HepG2 (cell line): ENCODE results near the gene TRAP1. TPM values are rescaled to one million over a fixed set of nuclear protein-coding genes. Genes with fewer than 3 reads are reported as not detected.

Source experiments
- ATAC-seq: fragments of 200-7000 bp; cut with Tn5 transposase; 3 replicates; pipeline ENCODE4 v1.9.1; 2020; ENCODE audit warnings: mild to moderate bottlenecking, moderate library complexity
- BruUV-seq: library from RNA; stranded (reverse); fragments of 400-500 nt; replicated peaks from 2 replicates; lab custom pipeline; 2021; lab: Mats Ljungman, UMichigan
- CTCF ChIA-PET: fragments of 300-600 bp; formaldehyde crosslinking; extraction: SDS; loops from one replicate; lab custom pipeline; 2021; ENCODE audit warnings: low total read pairs, inconsistent platforms, low intra/inter-chr PET ratio; lab: Yijun Ruan, JAX
- POLR2A ChIA-PET: fragments of 350-600 bp; sonication (Branson Sonifier 250); formaldehyde crosslinking; loops from one replicate; lab custom pipeline; 2020; ENCODE audit warnings: antibody characterized with exemption, inconsistent platforms; lab: Yijun Ruan, JAX
- DNase-seq: peaks from one replicate; pipeline ENCODE4 v3.0.0-alpha.2; 2015; ENCODE audit warnings: low spot score
- FAIRE-seq: peaks from 3 replicates; lab custom pipeline; 2011; peaks lifted over from hg19 to GRCh38; lab: Jason Lieb, UNC
- H2AFZ ChIP-seq: one replicate; pipeline ENCODE4 v1.6.1; 2011; ENCODE audit warnings: low read length, inconsistent platforms
- H3K27ac ChIP-seq: fragments of 300-600 bp; 3 replicates; pipeline ENCODE4 v1.8.0; 2011; ENCODE audit warnings: mixed run types, mild to moderate bottlenecking, mixed read lengths, low read length, inconsistent platforms; ENCODE audit not compliant: insufficient read depth; ENCODE audit errors: extremely low read length
- H3K27me3 ChIP-seq, 2 experiments: fragments of 200-600 bp in 1 of 2; 2 replicates in 1 of 2; 3 replicates in 1 of 2; pipeline versions ENCODE4 v1.6.0 to v1.8.0; 2011; ENCODE audit warnings: low read length in 2 of 2, mild to moderate bottlenecking in 2 of 2, moderate library complexity in 2 of 2, inconsistent platforms in 1 of 2; ENCODE audit not compliant: insufficient read depth in 2 of 2, control insufficient read depth in 1 of 2
- H3K36me3 ChIP-seq, 2 experiments: fragments of 200-600 bp in 1 of 2; replicated peaks in 1 of 2; 2 replicates in 1 of 2; 3 replicates in 1 of 2; pipeline versions ENCODE4 v1.5.1 to v1.8.0; 2011; ENCODE audit warnings: low read length in 2 of 2, inconsistent platforms in 1 of 2; ENCODE audit not compliant: insufficient read depth in 2 of 2, control insufficient read depth in 1 of 2
- H3K4me1 ChIP-seq: 2 replicates; pipeline ENCODE4 v1.5.1; 2012; ENCODE audit warnings: low read length, inconsistent platforms; ENCODE audit not compliant: insufficient read depth
- H3K4me2 ChIP-seq: 2 replicates; pipeline ENCODE4 v1.6.0; 2011; ENCODE audit warnings: low read depth, low read length, inconsistent platforms
- H3K4me3 ChIP-seq, 3 experiments: fragments of 200-600 bp in 1 of 3; sonication (generic), shearing (Covaris generic) in 1 of 3; replicated peaks in 1 of 3; 2 replicates each; pipeline ENCODE4 v1.5.1; 2011 to 2016; ENCODE audit warnings: low read length in 3 of 3, inconsistent platforms in 2 of 3, low read depth in 2 of 3, mild to moderate bottlenecking in 2 of 3, control low read depth in 1 of 3, mixed read lengths in 1 of 3; ENCODE audit not compliant: insufficient read depth in 1 of 3
- H3K79me2 ChIP-seq: one replicate; pipeline ENCODE4 v1.6.1; 2011; ENCODE audit warnings: low read length, inconsistent platforms; ENCODE audit not compliant: insufficient read depth
- H3K9ac ChIP-seq: 2 replicates; pipeline ENCODE4 v1.6.0; 2011; ENCODE audit warnings: mild to moderate bottlenecking, low read depth, low read length, inconsistent platforms; ENCODE audit not compliant: insufficient read depth
- H3K9me3 ChIP-seq: 2 replicates; pipeline ENCODE4 v1.5.1; 2012; ENCODE audit warnings: mild to moderate bottlenecking, low read length
- H4K20me1 ChIP-seq: 2 replicates; pipeline ENCODE4 v1.6.0; 2011; ENCODE audit warnings: inconsistent platforms, mild to moderate bottlenecking, low read length, moderate library complexity; ENCODE audit not compliant: insufficient read depth
- CBFB ChIP-seq: sonication (generic); formaldehyde crosslinking; IDR thresholded peaks from 2 replicates; pipeline ENCODE4 v1.4.0; 2020; ENCODE audit warnings: missing genetic modification reagents
- CREB1 ChIP-seq, 2 experiments: fragments of 450-650 bp in 1 of 2; IDR thresholded peaks; 2 replicates each; pipeline ENCODE4 v1.6.1; 2016 to 2017; ENCODE audit warnings: control low read depth in 1 of 2, mild to moderate bottlenecking in 1 of 2, missing compliant biosample characterization in 1 of 2, missing genetic modification characterization in 1 of 2
- DNMT1 ChIP-seq: sonication (generic); formaldehyde crosslinking; IDR thresholded peaks from 2 replicates; pipeline ENCODE4 v1.5.1; 2020; ENCODE audit warnings: mild to moderate bottlenecking, missing genetic modification reagents
- GFI1 ChIP-seq: sonication (generic); formaldehyde crosslinking; IDR thresholded peaks from 2 replicates; pipeline ENCODE4 v1.5.0; 2020; ENCODE audit warnings: missing genetic modification reagents, mild to moderate bottlenecking, borderline replicate concordance
- SAFB2 ChIP-seq: sonication (generic); formaldehyde crosslinking; IDR thresholded peaks from 2 replicates; pipeline ENCODE4 v1.5.1; 2020; ENCODE audit warnings: missing genetic modification reagents, low read depth, mild to moderate bottlenecking, borderline replicate concordance
- ZNF292 ChIP-seq: sonication (generic); formaldehyde crosslinking; IDR thresholded peaks from 2 replicates; pipeline ENCODE4 v1.8.1; 2022; ENCODE audit warnings: mild to moderate bottlenecking, low read depth, missing genetic modification reagents, borderline replicate concordance
- ZNF337 ChIP-seq: sonication (generic); formaldehyde crosslinking; IDR thresholded peaks from 2 replicates; pipeline ENCODE4 v1.5.1; 2020; ENCODE audit warnings: missing genetic modification reagents, low read depth, mild to moderate bottlenecking, borderline replicate concordance
- ZNF792 ChIP-seq: IDR thresholded peaks from 2 replicates; pipeline ENCODE4 v1.6.1; 2016
- WGBS: methylation state at CpG from one replicate; pipeline ENCODE4 v1.1.6; 2017; ENCODE audit warnings: low lambda C conversion rate; 5-methylcytosine and 5-hydroxymethylcytosine counted together
- in situ Hi-C: cut with HindIII; loops from 2 replicates; pipeline ENCODE4 v1.10.0; 2017; ENCODE audit warnings: low pct_unique_long_range_greater_than_20kb; ENCODE audit not compliant: extremely low pct_ligation_motif_present
- intact Hi-C: fragments of 100-400 bp; cut with micrococcal nuclease; formaldehyde crosslinking; loops from one replicate; pipeline ENCODE4 v1.10.0; 2022; ENCODE audit not compliant: unreplicated experiment
- polyA plus RNA-seq, 8 experiments: library from polyadenylated mRNA; depleted of rRNA in 3 of 8; stranded (reverse) in 7 of 8; unstranded in 1 of 8; fragments of >200 nt; fragmentation: Illumina TruSeq in 4 of 8; extraction: Trizol in 4 of 8; gene quantifications; 2 replicates each; pipeline versions ENCODE4 v1.2.1 to v1.2.3, GENCODE V29; 2011 to 2016; ENCODE audit warnings: low read depth in 4 of 8, missing spikeins in 1 of 8, mixed read lengths in 1 of 8; ENCODE audit not compliant: insufficient read depth in 1 of 8
- total RNA-seq, 5 experiments: library from RNA; depleted of rRNA; stranded (reverse); fragments of >200 nt; fragmentation: Illumina TruSeq; extraction: Trizol; gene quantifications; 2 replicates each; pipeline ENCODE4 v1.2.3, GENCODE V29; 2016; ENCODE audit warnings: low read depth in 1 of 5
- TF ChIP-seq, protein P1 (sequence below): sonication (generic); formaldehyde crosslinking; IDR thresholded peaks from 2 replicates; pipeline ENCODE4 v1.5.1; 2020; ENCODE audit warnings: mild to moderate bottlenecking, missing genetic modification reagents, moderate library complexity
- TF ChIP-seq, protein P2 (sequence below): sonication (generic); formaldehyde crosslinking; IDR thresholded peaks from 2 replicates; pipeline ENCODE4 v1.4.0; 2020; ENCODE audit warnings: missing genetic modification reagents
- TF ChIP-seq, protein P3 (sequence below): IDR thresholded peaks from 2 replicates; pipeline ENCODE4 v1.6.1; 2016

TRAP1 gene
- total and polyA plus RNA-seq, 2 of the 13 experiments (the other 11 are each of a cell fraction or from before 2014, with no cell fraction given): 127 to 240 TPM

DNA sequence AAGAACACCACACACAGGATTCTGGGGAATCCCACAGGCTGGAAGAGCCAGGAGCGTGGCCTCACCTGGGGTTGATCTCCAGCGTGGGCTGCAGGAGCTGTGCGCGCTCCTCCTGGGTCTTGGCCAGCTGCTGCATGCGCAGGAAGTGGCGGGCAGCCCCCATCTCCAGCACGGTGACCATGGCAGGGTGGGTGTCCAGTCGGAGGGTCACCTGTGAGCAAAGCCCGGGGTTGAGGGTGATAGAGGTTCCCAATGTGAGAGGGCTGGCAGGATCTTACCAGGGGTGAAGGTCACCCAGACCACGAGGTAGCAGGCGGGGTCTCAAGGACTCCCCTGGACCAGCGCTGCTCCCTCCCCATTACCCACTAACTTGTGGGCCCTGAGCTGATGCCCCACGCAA, 55.4 kb downstream of the TRAP1 start:
- TF ChIP-seq CBFB (CRISPR knock-in tag) (no peak), ZNF792 (CRISPR knock-in tag) (no peak), SAFB2 (CRISPR knock-in tag) (no peak), ZNF337 (CRISPR knock-in tag) (no peak), ZNF292 (CRISPR knock-in tag) (no peak), DNMT1 (CRISPR knock-in tag) (no peak), CREB1 (IDR thresholded peaks at IDR 0.05) (no peak), CREB1 (CRISPR knock-in tag; IDR thresholded peaks at IDR 0.05) (no peak), GFI1 (CRISPR knock-in tag) (no peak)
- TF ChIP-seq, protein P1, sequence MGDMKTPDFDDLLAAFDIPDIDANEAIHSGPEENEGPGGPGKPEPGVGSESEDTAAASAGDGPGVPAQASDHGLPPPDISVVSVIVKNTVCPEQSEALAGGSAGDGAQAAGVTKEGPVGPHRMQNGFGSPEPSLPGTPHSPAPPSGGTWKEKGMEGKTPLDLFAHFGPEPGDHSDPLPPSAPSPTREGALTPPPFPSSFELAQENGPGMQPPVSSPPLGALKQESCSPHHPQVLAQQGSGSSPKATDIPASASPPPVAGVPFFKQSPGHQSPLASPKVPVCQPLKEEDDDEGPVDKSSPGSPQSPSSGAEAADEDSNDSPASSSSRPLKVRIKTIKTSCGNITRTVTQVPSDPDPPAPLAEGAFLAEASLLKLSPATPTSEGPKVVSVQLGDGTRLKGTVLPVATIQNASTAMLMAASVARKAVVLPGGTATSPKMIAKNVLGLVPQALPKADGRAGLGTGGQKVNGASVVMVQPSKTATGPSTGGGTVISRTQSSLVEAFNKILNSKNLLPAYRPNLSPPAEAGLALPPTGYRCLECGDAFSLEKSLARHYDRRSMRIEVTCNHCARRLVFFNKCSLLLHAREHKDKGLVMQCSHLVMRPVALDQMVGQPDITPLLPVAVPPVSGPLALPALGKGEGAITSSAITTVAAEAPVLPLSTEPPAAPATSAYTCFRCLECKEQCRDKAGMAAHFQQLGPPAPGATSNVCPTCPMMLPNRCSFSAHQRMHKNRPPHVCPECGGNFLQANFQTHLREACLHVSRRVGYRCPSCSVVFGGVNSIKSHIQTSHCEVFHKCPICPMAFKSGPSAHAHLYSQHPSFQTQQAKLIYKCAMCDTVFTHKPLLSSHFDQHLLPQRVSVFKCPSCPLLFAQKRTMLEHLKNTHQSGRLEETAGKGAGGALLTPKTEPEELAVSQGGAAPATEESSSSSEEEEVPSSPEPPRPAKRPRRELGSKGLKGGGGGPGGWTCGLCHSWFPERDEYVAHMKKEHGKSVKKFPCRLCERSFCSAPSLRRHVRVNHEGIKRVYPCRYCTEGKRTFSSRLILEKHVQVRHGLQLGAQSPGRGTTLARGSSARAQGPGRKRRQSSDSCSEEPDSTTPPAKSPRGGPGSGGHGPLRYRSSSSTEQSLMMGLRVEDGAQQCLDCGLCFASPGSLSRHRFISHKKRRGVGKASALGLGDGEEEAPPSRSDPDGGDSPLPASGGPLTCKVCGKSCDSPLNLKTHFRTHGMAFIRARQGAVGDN (CRISPR knock-in tag): no peak
- TF ChIP-seq, protein P2, sequence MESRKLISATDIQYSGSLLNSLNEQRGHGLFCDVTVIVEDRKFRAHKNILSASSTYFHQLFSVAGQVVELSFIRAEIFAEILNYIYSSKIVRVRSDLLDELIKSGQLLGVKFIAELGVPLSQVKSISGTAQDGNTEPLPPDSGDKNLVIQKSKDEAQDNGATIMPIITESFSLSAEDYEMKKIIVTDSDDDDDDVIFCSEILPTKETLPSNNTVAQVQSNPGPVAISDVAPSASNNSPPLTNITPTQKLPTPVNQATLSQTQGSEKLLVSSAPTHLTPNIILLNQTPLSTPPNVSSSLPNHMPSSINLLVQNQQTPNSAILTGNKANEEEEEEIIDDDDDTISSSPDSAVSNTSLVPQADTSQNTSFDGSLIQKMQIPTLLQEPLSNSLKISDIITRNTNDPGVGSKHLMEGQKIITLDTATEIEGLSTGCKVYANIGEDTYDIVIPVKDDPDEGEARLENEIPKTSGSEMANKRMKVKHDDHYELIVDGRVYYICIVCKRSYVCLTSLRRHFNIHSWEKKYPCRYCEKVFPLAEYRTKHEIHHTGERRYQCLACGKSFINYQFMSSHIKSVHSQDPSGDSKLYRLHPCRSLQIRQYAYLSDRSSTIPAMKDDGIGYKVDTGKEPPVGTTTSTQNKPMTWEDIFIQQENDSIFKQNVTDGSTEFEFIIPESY (CRISPR knock-in tag): no peak
- TF ChIP-seq, protein P3, sequence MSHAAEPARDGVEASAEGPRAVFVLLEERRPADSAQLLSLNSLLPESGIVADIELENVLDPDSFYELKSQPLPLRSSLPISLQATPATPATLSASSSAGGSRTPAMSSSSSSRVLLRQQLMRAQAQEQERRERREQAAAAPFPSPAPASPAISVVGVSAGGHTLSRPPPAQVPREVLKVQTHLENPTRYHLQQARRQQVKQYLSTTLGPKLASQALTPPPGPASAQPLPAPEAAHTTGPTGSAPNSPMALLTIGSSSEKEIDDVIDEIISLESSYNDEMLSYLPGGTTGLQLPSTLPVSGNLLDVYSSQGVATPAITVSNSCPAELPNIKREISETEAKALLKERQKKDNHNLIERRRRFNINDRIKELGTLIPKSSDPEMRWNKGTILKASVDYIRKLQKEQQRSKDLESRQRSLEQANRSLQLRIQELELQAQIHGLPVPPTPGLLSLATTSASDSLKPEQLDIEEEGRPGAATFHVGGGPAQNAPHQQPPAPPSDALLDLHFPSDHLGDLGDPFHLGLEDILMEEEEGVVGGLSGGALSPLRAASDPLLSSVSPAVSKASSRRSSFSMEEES: no peak
- Histone ChIP-seq H4K20me1 (no peaks in the 10 kb centered on the region), H3K9me3 (no peaks in the 10 kb centered on the region), H3K4me3 (no peak overlapping the region), H2AFZ (no peak overlapping the region), H3K27me3 (no peaks in the 10 kb centered on the region), H3K4me1 (no peaks in the 10 kb centered on the region), H3K36me3 (peaks cover 27 to 90% of the 10 kb centered on the region in 2 experiments), H3K4me2 (no peak overlapping the region), H3K9ac (no peak overlapping the region), H3K79me2 (no peaks in the 10 kb centered on the region), H3K27ac (no peak overlapping the region)
- intact Hi-C loops: no loop called here
- in situ Hi-C loops: no loop called here
- 100% methylated on average over 2 of the region's 13 CpGs for WGBS
- ATAC-seq: no peak
- CTCF ChIA-PET: no interaction called here
- no TSS peak for BruUV-seq
- POLR2A ChIA-PET: no interaction called here
- no peak for DNase-seq
- FAIRE-seq: no peak
